K562 (cell line): ENCODE measurements around the gene ZSCAN22. TPM values are rescaled to one million over a fixed set of nuclear protein-coding genes. Genes with fewer than 3 reads are reported as not detected.

Experiments used
- BRD9 ChIP-seq: fragments of 450-650 bp; IDR thresholded peaks from 2 replicates; pipeline ENCODE4 v1.6.1; 2018; ENCODE audit warnings: low read depth; ENCODE audit not compliant: partially characterized antibody
- ERF ChIP-seq: fragments of 450-650 bp; formaldehyde crosslinking; IDR thresholded peaks from 2 replicates; pipeline ENCODE4 v1.4.0; 2020; ENCODE audit warnings: mild to moderate bottlenecking, mixed read lengths
- FOS ChIP-seq: IDR thresholded peaks from 3 replicates; pipeline ENCODE4 v1.6.1; 2011; ENCODE audit not compliant: insufficient read length; ENCODE audit errors: extremely low read depth
- FOXO4 ChIP-seq: fragments of 450-650 bp; formaldehyde crosslinking; IDR thresholded peaks from 2 replicates; pipeline ENCODE4 v1.4.0; 2020; ENCODE audit warnings: mild to moderate bottlenecking, moderate library complexity
- PBX2 ChIP-seq, 2 experiments: IDR thresholded peaks in 1 of 2; conservative IDR thresholded peaks in 1 of 2; 2 replicates each; pipeline ENCODE4 v1.6.1; 2016; ENCODE audit warnings: low read depth in 2 of 2, mild to moderate bottlenecking in 1 of 2, missing compliant biosample characterization in 1 of 2, missing genetic modification characterization in 1 of 2, moderate library complexity in 1 of 2
- RBFOX2 ChIP-seq: fragments of 200-400 bp; formaldehyde crosslinking; IDR thresholded peaks from 2 replicates; pipeline ENCODE4 v1.6.1; 2017; ENCODE audit warnings: low read depth, mild to moderate bottlenecking, low read length, moderate library complexity
- RNF219 ChIP-seq: fragments of 250-450 bp; sonication (Bioruptor Pico); IDR thresholded peaks from 2 replicates; pipeline ENCODE4 v1.5.0; 2022; ENCODE audit warnings: mild to moderate bottlenecking
- SIN3B ChIP-seq: fragments of 450-650 bp; IDR thresholded peaks from 2 replicates; pipeline ENCODE4 v1.6.1; 2017; ENCODE audit warnings: low read depth, mild to moderate bottlenecking, moderate library complexity
- TFAM ChIP-seq: fragments of 250-450 bp; sonication (Bioruptor Pico); conservative IDR thresholded peaks from 2 replicates; pipeline ENCODE4 v1.5.0; 2021; ENCODE audit warnings: mild to moderate bottlenecking, moderate library complexity
- ZBTB8A ChIP-seq: fragments of 450-650 bp; IDR thresholded peaks from 2 replicates; pipeline ENCODE4 v1.6.1; 2018; ENCODE audit warnings: mild to moderate bottlenecking, moderate library complexity; ENCODE audit not compliant: partially characterized antibody
- ZNF143 ChIP-seq: sonication (generic); formaldehyde crosslinking; IDR thresholded peaks from 2 replicates; pipeline ENCODE4 v1.9.0; 2022; ENCODE audit warnings: mild to moderate bottlenecking, missing genetic modification reagents
- ZNF408 ChIP-seq: fragments of 250-450 bp; sonication (Bioruptor Pico); IDR thresholded peaks from 2 replicates; pipeline ENCODE4 v1.4.0; 2020; ENCODE audit warnings: low read depth, mild to moderate bottlenecking, moderate library complexity
- polyA plus RNA-seq, 8 experiments: library from polyadenylated mRNA; depleted of rRNA in 4 of 8; stranded (reverse) in 5 of 8; unstranded in 3 of 8; fragments of >200 nt; fragmentation: Nextera tagmentation in 2 of 8; fragmentation: Illumina TruSeq in 1 of 8; extraction: Ambion mirVana in 2 of 8; extraction: Trizol in 1 of 8; gene quantifications; 2 replicates each; pipeline versions ENCODE4 v1.2.1 to v1.2.3, GENCODE V29; 2011 to 2014; ENCODE audit warnings: inconsistent platforms in 1 of 8, missing spikeins in 1 of 8
- total RNA-seq, 7 experiments: library from RNA; depleted of rRNA in 6 of 7; stranded (reverse); fragments of >200 nt in 6 of 7; fragmentation: Illumina TruSeq in 2 of 7; extraction: Trizol in 2 of 7; gene quantifications; 2 replicates each; pipeline versions ENCODE4 v1.2.1 to v1.2.3, GENCODE V29; 2011 to 2021; ENCODE audit warnings: low replicate concordance in 1 of 7

The ZSCAN22 gene
- total and polyA plus RNA-seq, 9 of the 15 experiments (the other 6 are each of a cell fraction or from before 2014, with no cell fraction given), result 0.98 to 5.3 (median 3.0) TPM

GRCh38 chr19:58380662-58381459, 54.1 kb downstream of the ZSCAN22 start, which contains the start of gene ZNF837 (continued):
- TF ChIP-seq ZNF143 (CRISPR knock-in tag), result peak; percentile 93
- no peak for TF ChIP-seq TFAM (CRISPR knock-in tag)
- TF ChIP-seq PBX2 (CRISPR knock-in tag; IDR thresholded peaks at IDR 0.05; ENCODE audit: low read depth), result peak; percentile 91
- peak; percentile 99 for TF ChIP-seq PBX2 (tag; conservative IDR thresholded peaks at IDR 0.05; ENCODE audit: low read depth)
- TF ChIP-seq ZBTB8A, result no peak
- TF ChIP-seq ERF (CRISPR knock-in tag), result peak; percentile 96
- TF ChIP-seq SIN3B, result peak; percentile 95
- TF ChIP-seq RBFOX2, result peak; percentile 94
- TF ChIP-seq FOXO4, result no peak
- TF ChIP-seq RNF219 (CRISPR knock-in tag), result no peak
- TF ChIP-seq BRD9, result no peak
- peak; percentile 90 for TF ChIP-seq FOS
- TF ChIP-seq ZNF408 (CRISPR knock-in tag), result no peak
